Osteocyte (in vitro differentiated cells): ENCODE measurements around the gene DDIT3. TPM values are rescaled to one million over a fixed set of nuclear protein-coding genes. Genes with fewer than 3 reads are reported as not detected.
"Not testable (repeated sequence)": the region's sequence is repeated elsewhere in the genome, so short reads cannot be mapped to it uniquely, and the experiment has no call there.

ENCODE experiments used
- DNase-seq: peaks from one replicate; pipeline ENCODE4 v3.0.0; 2021; ENCODE audit warnings: mixed read lengths; ENCODE audit not compliant: unreplicated experiment; ENCODE audit errors: extremely low spot score
- H3K27ac Mint-ChIP-seq: one replicate; pipeline ENCODE4 v1.8.0; 2021; ENCODE audit warnings: mild to moderate bottlenecking, mixed read lengths; ENCODE audit not compliant: unreplicated experiment
- H3K27me3 Mint-ChIP-seq: one replicate; pipeline ENCODE4 v1.8.0; 2021; ENCODE audit warnings: mixed read lengths; ENCODE audit not compliant: unreplicated experiment
- H3K36me3 Mint-ChIP-seq: one replicate; pipeline ENCODE4 v1.8.0; 2021; ENCODE audit warnings: mixed read lengths; ENCODE audit not compliant: unreplicated experiment
- H3K4me1 Mint-ChIP-seq: one replicate; pipeline ENCODE4 v1.8.0; 2021; ENCODE audit warnings: mixed read lengths; ENCODE audit not compliant: unreplicated experiment
- H3K4me3 Mint-ChIP-seq: one replicate; pipeline ENCODE4 v1.8.0; 2021; ENCODE audit warnings: mild to moderate bottlenecking, moderate library complexity, mixed read lengths; ENCODE audit not compliant: unreplicated experiment
- H3K9me3 Mint-ChIP-seq: one replicate; pipeline ENCODE4 v1.8.0; 2021; ENCODE audit warnings: mixed read lengths; ENCODE audit not compliant: unreplicated experiment
- CTCF ChIP-seq: fragments of 200-600 bp; sonication (generic); IDR thresholded peaks from 2 replicates; pipeline ENCODE4 v1.5.0; 2021; ENCODE audit warnings: antibody characterized with exemption, mild to moderate bottlenecking, moderate library complexity
- total RNA-seq: library from RNA; stranded (reverse); gene quantifications from 2 replicates; pipeline ENCODE4 v1.2.1, GENCODE V29; 2021

DDIT3 gene
- total RNA-seq, 1 donor from 2014 or later, result 95.7 TPM

GRCh38 chr12:57513266-57513665 lies 7.0 kb downstream of the DDIT3 start:
- TF ChIP-seq CTCF, result no peak
- Mint-ChIP-seq H3K27ac (peak overlapping the region; percentile 1), H3K36me3 (peaks cover 59% of the 10 kb centered on the region)

GRCh38 chr12:57512665-57513064 lies 7.6 kb downstream of the DDIT3 start:
- Mint-ChIP-seq H3K27me3 (no peaks in the 10 kb centered on the region), H3K4me3 (no peak overlapping the region), H3K9me3 (no peaks in the 10 kb centered on the region), H3K27ac (peak overlapping the region; percentile 45), H3K36me3 (peaks cover 57% of the 10 kb centered on the region), H3K4me1 (peaks cover 22% of the 10 kb centered on the region)
- no peak for DNase-seq
- TF ChIP-seq CTCF, result no peak

More at GRCh38 chr12:57513266-57513665, 7.0 kb downstream of the DDIT3 start:
- DNase-seq, result no peak
- no peak overlapping the region for H3K4me3 Mint-ChIP-seq
- peaks cover 28% of the 10 kb centered on the region for H3K4me1 Mint-ChIP-seq
- H3K9me3 Mint-ChIP-seq, result no peaks in the 10 kb centered on the region
- no peaks in the 10 kb centered on the region for H3K27me3 Mint-ChIP-seq

GRCh38 chr12:57511588-57512325 lies 8.6 kb downstream of the DDIT3 start:
- Mint-ChIP-seq H3K9me3 (no peaks in the 10 kb centered on the region), H3K4me3 (no peak overlapping the region), H3K36me3 (peaks cover 49% of the 10 kb centered on the region), H3K27ac (peak overlapping the region; percentile 11), H3K4me1 (peaks cover 13% of the 10 kb centered on the region), H3K27me3 (no peaks in the 10 kb centered on the region)
- DNase-seq, result no peak
- no peak for TF ChIP-seq CTCF

GRCh38 chr12:57511161-57511560 lies 9.2 kb downstream of the DDIT3 start:
- no peak for TF ChIP-seq CTCF
- H3K27ac Mint-ChIP-seq, result no peak overlapping the region
- peaks cover 9% of the 10 kb centered on the region for H3K4me1 Mint-ChIP-seq
- H3K36me3 Mint-ChIP-seq, result peaks cover 45% of the 10 kb centered on the region
- DNase-seq, result no peak
- H3K9me3 Mint-ChIP-seq, result no peaks in the 10 kb centered on the region
- H3K27me3 Mint-ChIP-seq, result no peaks in the 10 kb centered on the region
- H3K4me3 Mint-ChIP-seq, result no peak overlapping the region

- not testable (repeated sequence) for H3K4me1 Mint-ChIP-seq, H3K9me3 Mint-ChIP-seq
Measured at GRCh38 chr12:57507796-57508195, 12.5 kb downstream of the DDIT3 start.

GRCh38 chr12:57506541-57506940 lies 13.8 kb downstream of the DDIT3 start:
- peaks cover 38% of the 10 kb centered on the region for H3K36me3 Mint-ChIP-seq
- H3K4me1 Mint-ChIP-seq, H3K9me3 Mint-ChIP-seq, H3K27ac Mint-ChIP-seq, DNase-seq, H3K27me3 Mint-ChIP-seq, H3K4me3 Mint-ChIP-seq: not testable (repeated sequence)

More at GRCh38 chr12:57507796-57508195, 12.5 kb downstream of the DDIT3 start:
- H3K27ac Mint-ChIP-seq, H3K4me3 Mint-ChIP-seq, DNase-seq, H3K27me3 Mint-ChIP-seq: not testable (repeated sequence)
- H3K36me3 Mint-ChIP-seq, result peaks cover 41% of the 10 kb centered on the region

- DNase-seq, H3K4me1 Mint-ChIP-seq, H3K27me3 Mint-ChIP-seq, H3K27ac Mint-ChIP-seq, H3K4me3 Mint-ChIP-seq, H3K9me3 Mint-ChIP-seq: not testable (repeated sequence)
- H3K36me3 Mint-ChIP-seq, result peaks cover 55% of the 10 kb centered on the region
Measured at GRCh38 chr12:57502311-57502969, 17.9 kb downstream of the DDIT3 start.
